Measurements from ENCODE around the gene OGDHL.

OGDHL gene

DNA sequence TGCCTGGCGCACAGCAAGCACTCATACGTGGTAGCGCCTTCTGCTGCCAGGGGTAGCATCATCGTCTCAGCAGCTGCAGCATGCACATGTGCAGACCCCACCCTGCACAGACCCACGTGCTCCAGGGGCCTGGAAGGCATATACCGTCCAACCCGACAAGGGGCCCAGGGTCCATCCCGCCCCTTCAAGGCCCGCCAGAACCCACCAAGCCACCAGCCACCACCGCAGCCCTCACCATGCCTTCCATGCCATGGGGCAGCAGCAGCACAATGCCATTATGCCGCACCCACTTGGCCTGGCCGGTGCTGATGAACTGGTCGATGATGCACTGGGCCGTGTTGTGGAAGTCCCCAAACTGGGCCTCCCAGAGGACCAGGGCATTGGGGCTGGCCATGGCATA lies 22.7 kb downstream of the OGDHL start:
- no peaks in the 10 kb centered on the region for H3K36me3 Mint-ChIP-seq (ENCODE audit: low read depth)
- no peaks in the 10 kb centered on the region for H3K9me3 Mint-ChIP-seq
- TF ChIP-seq, protein P1, sequence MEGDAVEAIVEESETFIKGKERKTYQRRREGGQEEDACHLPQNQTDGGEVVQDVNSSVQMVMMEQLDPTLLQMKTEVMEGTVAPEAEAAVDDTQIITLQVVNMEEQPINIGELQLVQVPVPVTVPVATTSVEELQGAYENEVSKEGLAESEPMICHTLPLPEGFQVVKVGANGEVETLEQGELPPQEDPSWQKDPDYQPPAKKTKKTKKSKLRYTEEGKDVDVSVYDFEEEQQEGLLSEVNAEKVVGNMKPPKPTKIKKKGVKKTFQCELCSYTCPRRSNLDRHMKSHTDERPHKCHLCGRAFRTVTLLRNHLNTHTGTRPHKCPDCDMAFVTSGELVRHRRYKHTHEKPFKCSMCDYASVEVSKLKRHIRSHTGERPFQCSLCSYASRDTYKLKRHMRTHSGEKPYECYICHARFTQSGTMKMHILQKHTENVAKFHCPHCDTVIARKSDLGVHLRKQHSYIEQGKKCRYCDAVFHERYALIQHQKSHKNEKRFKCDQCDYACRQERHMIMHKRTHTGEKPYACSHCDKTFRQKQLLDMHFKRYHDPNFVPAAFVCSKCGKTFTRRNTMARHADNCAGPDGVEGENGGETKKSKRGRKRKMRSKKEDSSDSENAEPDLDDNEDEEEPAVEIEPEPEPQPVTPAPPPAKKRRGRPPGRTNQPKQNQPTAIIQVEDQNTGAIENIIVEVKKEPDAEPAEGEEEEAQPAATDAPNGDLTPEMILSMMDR (IDR thresholded peaks at IDR 0.05): no peak
- peaks cover 5% of the 10 kb centered on the region for H3K27me3 Mint-ChIP-seq (ENCODE audit: low read depth, poor library complexity)
- H3K4me1 Mint-ChIP-seq: peaks cover 3% of the 10 kb centered on the region
- H3K27ac Mint-ChIP-seq: no peak overlapping the region
- H3K4me3 Mint-ChIP-seq: no peak overlapping the region
- DNase-seq: no peak

DNA sequence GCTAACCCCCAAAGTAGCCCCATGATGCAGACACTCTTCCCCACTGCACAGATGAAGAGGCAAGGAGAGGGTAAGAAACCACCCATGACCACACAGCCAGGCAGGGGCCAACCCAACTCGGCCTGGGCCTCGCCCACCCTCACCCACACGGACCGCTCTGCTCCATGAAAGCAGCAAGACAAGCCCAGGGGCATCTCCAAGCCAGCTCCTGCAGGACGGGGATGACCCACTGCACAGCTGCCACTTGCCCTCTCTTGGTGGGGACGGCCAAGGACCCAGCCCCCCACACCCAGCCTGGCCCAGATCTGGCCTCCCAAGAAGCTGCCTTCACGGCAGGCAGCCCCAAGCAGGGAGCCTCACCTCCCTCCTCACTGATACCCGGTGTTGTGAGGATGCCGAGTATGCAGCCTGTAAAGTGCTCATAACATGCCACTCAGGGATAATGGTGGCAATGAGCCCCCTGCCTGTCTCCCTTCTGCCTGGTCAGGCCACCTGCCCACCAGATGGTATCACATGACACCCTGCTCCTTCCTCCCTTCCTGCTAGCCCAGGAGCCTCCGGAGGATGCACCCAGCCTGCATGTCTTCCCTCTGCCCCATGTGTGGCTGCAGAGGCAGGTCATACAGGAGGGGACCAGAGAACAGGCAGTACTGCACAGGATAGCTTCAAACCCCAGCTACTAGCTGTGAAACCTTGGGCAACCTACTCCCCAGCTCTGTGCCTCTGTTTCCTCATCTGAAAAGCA lies 23.3 kb downstream of the OGDHL start:
- no peak for DNase-seq
- peaks cover 4% of the 10 kb centered on the region for H3K27me3 Mint-ChIP-seq (ENCODE audit: low read depth, poor library complexity)
- no peaks in the 10 kb centered on the region for H3K9me3 Mint-ChIP-seq
- no peak overlapping the region for H3K4me3 Mint-ChIP-seq
- TF ChIP-seq, protein P1 (IDR thresholded peaks at IDR 0.05): no peak
- H3K27ac Mint-ChIP-seq: no peak overlapping the region
- H3K4me1 Mint-ChIP-seq: peaks cover 4% of the 10 kb centered on the region
- H3K36me3 Mint-ChIP-seq (ENCODE audit: low read depth): no peaks in the 10 kb centered on the region

DNA sequence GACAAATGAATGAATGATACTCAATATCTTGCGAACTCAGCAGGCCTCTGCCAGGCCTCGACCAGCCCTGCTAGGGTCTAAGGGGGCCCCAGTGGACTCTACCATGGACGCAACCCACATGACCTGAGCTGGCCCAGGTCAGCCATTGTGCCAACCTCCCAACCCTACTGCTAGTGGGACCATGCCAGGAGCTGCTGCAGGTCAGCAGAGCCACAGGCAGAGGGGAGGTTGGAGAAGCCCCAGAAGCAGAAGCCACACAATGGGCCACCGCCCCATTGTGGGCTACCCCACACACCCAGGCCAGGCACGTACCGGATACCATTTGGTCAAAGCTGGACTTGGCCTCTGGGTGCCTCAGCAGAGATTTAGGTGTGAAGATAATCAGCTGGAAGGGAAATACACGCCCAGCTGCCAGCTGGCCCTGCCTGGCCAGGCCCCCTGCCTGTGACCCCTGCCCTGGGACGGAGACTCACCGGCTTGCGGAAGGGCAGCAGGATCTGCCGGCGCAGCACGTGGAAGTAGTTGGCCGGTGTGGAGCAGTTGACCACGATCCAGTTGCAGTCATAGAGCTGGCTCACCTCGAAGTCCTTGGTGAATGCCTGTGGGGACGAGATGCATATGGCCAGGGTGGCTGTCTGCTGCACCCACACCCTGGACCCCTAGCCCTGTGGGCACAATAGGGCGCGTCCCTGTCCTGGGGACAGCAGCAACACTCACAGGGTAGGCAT lies 24.5 kb downstream of the OGDHL start:
- H3K27ac Mint-ChIP-seq: no peak overlapping the region
- H3K4me1 Mint-ChIP-seq: peaks cover 4% of the 10 kb centered on the region
- no peaks in the 10 kb centered on the region for H3K36me3 Mint-ChIP-seq (ENCODE audit: low read depth)
- peaks cover 13% of the 10 kb centered on the region for H3K27me3 Mint-ChIP-seq (ENCODE audit: low read depth, poor library complexity)
- TF ChIP-seq, protein P1 (IDR thresholded peaks at IDR 0.05): no peak
- no peaks in the 10 kb centered on the region for H3K9me3 Mint-ChIP-seq
- DNase-seq: no peak
- H3K4me3 Mint-ChIP-seq: no peak overlapping the region

DNA sequence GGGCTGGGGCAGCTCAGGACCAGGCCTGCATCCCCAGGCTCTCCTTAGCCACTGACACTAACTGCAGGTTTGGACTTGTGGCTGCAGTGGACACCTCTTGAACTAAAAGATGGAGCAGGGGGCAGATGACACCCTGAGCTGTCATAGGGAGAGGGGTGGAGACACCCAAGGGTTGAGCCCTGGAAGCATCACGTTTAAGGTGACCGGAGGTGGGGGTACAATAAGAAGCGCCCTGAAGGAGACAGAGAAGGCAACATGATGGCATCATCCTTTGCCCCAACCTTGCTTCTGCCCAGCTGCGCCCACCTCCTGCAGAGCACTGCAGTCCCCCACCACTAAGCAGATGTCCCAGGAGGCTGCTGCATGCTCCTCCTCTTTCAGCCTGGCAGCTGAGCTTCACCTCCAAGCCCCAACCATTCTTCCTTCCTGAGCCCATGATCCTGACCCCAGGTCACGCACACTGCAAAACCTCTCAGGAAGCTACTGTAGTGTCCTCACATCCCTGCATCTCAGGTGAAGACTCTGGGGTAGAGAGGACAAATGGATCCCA lies 25.5 kb downstream of the OGDHL start:
- Mint-ChIP-seq H3K4me3 (no peak overlapping the region), H3K27me3 (ENCODE audit: low read depth, poor library complexity) (peaks cover 15% of the 10 kb centered on the region), H3K27ac (no peak overlapping the region), H3K4me1 (peaks cover 4% of the 10 kb centered on the region), H3K36me3 (ENCODE audit: low read depth) (no peaks in the 10 kb centered on the region), H3K9me3 (no peaks in the 10 kb centered on the region)
- DNase-seq: no peak
- TF ChIP-seq, protein P1 (IDR thresholded peaks at IDR 0.05): no peak

DNA sequence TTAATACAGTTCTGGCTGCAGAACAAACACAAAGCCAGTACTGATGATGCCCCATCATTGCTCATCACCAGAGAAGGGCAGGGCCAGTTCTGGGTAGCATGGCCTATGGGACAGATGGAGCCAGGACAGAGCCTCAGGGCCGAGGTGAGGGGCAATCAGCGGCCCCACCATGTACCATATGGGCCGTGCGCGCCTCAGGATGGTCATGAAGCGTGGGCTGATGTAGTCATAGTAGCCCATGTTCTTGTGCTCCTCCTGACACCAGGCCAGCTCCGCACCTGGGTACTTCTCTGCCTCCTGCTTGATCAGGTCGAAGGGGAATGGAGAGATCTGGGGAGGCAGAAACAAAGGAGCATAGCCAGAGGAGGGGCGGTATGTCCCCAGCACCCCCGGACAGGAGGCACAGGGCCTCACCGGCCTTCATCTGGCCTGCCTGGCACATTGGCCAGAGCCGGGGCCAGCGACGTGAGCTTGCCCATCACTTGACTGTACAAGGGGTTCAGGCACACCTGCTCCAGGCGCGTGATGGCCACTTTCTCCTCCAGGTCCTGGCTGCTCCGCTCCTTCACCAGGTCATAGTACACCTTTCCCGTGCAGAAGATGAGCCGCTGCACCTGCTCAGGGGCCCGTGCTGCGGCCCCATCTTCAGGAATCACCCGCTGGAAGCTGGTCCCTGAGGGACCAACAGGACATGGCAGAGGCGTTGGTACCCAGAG lies 26.1 kb downstream of the OGDHL start:
- H3K27me3 Mint-ChIP-seq (ENCODE audit: low read depth, poor library complexity): peaks cover 15% of the 10 kb centered on the region
- DNase-seq: no peak
- H3K27ac Mint-ChIP-seq: no peak overlapping the region
- no peaks in the 10 kb centered on the region for H3K9me3 Mint-ChIP-seq
- H3K4me1 Mint-ChIP-seq: peaks cover 4% of the 10 kb centered on the region
- no peaks in the 10 kb centered on the region for H3K36me3 Mint-ChIP-seq (ENCODE audit: low read depth)
- H3K4me3 Mint-ChIP-seq: no peak overlapping the region
- TF ChIP-seq, protein P1 (IDR thresholded peaks at IDR 0.05): no peak
